AG20443 (cell line): ENCODE measurements around the gene PELI2.
A peak's percentile ranks its signal among the peaks of the same experiment; 100 is the strongest.

Experiments
- DNase-seq: peaks from one replicate; pipeline ENCODE4 v3.0.0; 2012; ENCODE audit warnings: low spot score, mixed read lengths

PELI2 gene

GRCh38 chr14:56206596-56206995, 88.4 kb downstream of the PELI2 start:
- DNase-seq = no peak

- DNase-seq = no peak
Observed at GRCh38 chr14:56207626-56208292, 89.5 kb downstream of the PELI2 start.

DNA sequence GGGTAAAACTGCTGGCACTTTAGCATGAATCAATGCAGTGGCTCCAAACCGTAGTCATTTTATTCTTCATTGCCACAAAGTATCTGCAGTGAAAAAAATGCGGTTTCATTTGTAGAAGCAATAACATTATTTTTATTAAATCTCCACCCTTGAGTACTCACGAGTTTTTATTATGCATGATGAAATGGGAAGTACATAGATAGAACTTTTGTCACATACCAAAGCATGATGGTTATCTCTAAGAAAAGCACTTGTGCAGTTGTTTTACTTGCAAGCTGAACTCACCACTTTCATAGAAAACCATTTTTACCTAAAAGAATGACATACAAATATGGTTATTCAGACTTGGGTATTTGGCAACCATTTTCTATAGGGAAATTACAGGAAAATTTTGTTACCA, 90.3 kb downstream of the PELI2 start:
- DNase-seq = no peak

GRCh38 chr14:56210571-56210970, 92.4 kb downstream of the PELI2 start:
- no peak for DNase-seq

DNA sequence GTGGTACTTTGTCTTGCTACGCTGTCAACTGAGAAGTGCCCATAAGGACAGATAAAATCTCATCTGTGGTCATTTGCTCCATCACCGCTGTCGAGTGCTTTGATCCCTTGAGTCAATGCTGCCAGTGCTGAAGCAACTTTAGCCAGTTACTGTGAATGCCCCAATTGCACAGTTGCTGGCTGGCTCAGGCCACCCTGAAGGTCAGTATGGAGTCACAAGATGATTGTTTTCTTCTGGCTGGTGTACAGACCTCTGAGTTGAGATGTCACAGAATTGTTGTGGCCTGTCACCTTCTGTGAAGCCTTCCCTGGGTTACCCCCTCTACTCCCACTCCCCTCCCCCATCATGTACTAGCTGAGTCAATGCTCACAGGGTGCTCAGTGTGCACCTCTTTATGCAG, 92.9 kb downstream of the PELI2 start:
- no peak for DNase-seq

DNA sequence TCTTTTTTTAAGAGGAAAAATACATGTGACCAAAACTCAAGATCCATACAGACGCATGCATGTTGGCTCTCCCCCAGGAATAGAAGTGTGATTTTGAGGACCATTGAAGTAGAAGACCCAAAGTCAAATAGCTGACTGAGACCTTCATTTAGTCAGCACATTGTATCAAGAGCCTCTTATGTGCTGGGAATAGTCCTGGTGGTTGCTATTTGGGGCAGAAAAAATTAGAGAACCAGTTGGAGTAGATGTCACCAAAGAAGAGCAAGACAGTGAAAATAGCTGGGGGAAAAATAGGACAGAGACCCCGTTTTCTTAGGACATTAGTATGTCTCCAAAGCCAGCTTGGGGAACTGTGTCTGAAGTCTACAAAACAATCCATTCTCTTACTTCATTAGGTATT, 93.6 kb downstream of the PELI2 start:
- DNase-seq = no peak

GRCh38 chr14:56212521-56212920, 94.3 kb downstream of the PELI2 start:
- no peak for DNase-seq

DNA sequence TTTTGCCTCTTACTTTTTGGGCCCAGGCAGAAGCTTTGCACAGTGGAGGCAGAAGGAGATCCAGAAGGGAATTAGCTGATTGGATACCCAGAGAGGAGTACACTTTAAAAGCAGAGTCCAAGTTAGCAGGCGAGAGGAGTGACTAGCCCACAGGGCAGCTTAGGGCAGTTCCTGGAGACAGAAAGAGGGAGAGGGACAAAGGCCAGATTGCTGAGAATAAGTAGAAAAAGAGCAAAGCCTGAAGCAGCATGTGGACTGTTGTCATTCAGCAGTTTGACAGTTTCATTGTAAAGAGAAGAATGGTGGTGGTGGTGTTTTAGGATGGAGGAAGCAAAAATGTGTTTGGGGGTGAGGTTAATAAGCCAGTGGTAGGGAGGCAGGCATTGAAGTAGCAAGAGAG, 95.1 kb downstream of the PELI2 start:
- DNase-seq = no peak

GRCh38 chr14:56215180-56215579, 97.0 kb downstream of the PELI2 start:
- no peak for DNase-seq

DNA sequence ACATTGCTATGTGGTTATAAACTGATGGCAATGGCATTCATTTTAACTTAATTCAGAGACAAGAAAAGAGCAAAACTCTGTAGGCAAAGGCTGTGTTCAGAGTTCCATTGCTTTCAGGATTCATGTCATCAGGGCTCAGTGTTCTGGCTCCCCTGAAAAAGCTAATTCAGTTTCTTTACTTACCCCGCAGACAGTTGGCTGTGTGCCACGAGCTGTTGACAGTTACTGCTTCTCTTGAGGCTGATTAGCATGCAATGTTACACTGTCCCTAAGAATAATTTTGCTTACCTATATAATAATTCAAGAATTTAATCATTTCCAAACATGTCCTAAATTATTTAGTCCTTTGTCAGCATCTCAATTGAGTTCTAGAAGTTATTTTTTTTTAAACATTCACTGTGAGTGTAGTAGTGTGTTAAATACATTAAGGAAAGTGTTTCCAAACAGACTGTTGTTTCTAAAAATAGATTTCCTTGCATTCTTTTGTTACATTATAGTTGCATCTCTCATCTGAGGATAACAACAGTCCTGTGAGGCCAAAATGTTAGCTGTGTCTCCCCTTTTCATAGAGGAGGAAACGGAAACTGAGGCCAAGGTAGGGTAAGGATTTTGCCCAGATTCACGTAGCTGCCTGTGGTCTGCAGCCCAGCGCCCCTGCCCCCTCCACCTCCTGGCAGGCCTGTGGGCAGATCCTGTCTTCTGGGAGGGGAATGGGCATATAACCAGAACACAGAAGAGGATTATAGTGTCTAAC, 98.6 kb downstream of the PELI2 start:
- no peak for DNase-seq

- no peak for DNase-seq
Observed at GRCh38 chr14:56217380-56218045, 99.3 kb downstream of the PELI2 start.

GRCh38 chr14:56219666-56220413, 101.6 kb downstream of the PELI2 start:
- no peak for DNase-seq

DNA sequence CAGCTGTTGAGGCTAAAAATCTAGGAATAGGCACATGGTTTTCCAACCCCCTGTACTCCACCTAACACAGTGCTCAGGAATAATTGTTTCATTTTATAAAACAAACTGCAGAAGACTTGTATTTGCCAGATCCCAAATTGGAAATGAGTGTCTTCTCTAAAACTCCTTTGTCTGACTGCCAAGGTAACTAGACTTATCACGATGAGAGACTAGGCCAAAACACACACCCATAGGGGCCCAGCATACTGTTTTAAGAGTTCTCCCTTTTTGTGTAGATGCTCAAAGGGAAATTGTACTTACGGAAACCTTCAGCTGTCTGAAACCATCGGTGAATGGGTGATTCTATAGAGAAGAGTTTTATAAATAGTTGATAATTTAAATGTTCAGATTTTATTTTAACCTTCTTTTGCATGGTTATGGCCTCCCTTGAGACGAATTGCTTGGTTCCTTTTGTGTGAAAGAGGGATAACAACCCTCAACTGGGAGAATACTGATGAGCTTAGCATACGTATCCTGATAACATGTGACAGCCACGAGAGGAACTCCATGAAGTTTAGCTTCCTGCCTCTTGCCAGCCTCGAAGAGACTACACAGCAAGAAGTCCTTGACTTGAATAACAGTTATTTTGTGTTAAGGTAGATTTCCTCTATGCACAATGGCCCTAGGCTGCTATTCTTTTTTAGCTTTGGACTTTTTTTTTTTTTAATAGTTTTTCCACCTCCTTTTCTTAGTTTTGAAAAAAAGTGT, 103.3 kb downstream of the PELI2 start:
- DNase-seq = no peak

- DNase-seq = no peak
Observed at GRCh38 chr14:56224229-56224628, 106.0 kb downstream of the PELI2 start.

DNA sequence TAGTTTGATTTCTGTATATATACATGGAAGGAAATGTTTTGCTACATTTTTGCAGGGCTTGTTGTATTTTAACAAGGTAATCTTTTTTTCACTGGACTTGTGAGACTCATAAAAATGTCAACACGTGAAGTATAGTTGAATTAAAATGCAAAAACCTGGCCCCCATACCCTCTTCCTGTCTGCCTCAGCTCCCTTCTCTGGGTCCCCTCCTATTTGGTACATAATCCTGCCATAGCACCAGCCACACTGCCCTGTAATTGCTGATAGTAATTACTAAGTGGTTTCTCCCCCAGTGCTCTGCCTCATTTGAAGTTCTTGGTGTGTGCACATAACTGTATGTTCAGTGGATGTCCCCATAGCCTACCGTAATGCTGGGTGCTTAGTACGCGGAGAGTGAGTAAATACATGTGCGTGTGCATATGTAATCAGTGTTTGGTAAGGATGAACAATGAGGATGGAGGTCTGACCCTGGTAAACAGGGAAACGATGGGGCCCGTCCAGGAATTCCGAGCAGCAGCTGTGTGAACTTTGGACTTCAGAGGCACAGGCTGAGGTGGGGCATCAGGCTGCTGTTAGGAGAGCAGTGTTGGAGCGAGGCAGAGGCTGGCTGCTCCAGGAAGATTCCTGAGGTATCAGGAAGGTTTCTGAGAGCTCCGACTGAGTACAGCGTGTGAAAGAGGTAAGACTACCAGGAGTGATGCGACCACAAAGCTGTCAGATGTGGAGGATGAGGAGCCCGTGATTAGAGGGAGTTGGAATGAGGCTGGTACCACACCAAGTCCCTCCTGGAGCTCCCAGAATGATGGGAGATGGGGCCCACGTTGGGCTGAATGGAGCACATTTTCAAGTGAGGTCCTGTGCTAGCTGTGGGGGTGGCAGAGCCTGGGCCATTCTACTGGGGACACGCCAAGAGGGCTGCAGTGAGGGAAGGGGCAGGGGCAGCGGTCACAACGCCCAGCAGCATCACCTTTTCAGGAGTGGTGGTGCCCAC, 106.8 kb downstream of the PELI2 start:
- no peak for DNase-seq

GRCh38 chr14:56235388-56235787, 117.2 kb downstream of the PELI2 start:
- no peak for DNase-seq

DNA sequence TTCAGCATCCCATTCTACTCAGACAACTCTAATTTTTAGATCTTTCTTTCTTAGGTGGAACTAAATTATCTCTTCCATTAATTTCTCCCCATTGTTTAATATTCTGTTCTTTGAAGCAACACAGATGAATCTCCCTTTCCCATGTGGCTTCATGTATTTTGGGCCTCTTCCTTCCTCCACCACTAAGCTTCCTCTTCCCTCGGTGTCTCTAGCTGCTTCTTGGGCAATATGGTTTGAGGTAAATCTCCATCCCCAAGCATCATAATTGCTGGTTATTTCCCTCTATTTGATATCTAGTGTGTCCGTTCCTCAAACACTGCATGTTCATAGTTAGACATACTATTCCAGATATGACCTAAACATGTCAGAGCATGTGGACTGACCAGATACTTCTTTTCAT, 119.2 kb downstream of the PELI2 start:
- DNase-seq = no peak

DNA sequence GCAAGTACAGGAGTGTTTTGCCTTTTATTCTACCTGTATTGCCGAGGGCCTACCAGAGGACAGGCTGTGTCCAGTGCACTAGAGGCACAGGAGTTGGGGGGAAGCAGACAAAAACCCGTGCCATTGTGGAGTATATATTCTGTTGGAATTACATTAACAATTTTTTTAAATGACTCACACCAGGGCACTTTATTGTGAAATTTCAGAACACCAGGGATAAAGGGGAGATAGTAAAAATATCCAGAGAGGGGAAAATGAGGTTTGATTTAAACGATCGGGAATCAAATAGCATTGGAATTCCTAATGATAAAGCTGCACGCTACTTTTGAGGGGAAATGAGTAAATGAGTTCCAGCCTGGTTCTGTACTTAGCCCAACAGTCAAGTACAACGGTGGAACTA, 123.2 kb downstream of the PELI2 start:
- DNase-seq = no peak

DNA sequence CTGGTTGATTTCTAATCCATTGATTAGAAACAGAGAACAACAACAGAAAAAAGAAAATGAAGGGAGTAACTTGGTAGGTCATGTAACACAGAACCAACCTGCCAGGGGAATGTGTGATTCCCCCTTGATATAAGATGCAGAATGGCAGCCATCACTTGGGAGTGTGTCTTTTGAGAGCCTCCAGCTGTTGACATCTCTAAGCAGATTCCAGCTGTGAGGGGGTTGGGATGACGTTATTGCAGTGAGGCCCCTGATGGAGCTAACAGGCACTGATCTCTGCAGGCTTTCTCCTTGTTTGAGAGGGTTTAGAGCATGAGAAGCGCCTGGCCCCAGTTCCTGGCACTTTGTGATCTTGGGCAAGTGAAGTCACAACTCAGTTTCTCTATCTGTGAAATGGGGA, 124.9 kb downstream of the PELI2 start:
- DNase-seq = no peak

- DNase-seq = peak; percentile 69
Observed at GRCh38 chr14:56244138-56244789, 126.1 kb downstream of the PELI2 start.
